ENCODE results near the gene CDR2L. TPM values are rescaled to one million over a fixed set of nuclear protein-coding genes. Genes with fewer than 3 reads are reported as not detected.

The CDR2L gene
- total RNA-seq = 23.6 and 24.8 TPM in 2 replicates

GRCh38 chr17:74987418-74987908 lies at the start of gene CDR2L:
CDR2L (plus strand) TSS chr17:74987632; CDS start chr17:74988044, 412 bp downstream.

GRCh38 chr17:74972107-74972972 lies 15.1 kb upstream of the CDR2L start, which contains the start of gene HID1:
HID1 (minus strand) TSS chr17:74972759; CDS start chr17:74972656, 103 bp downstream.

GRCh38 chr17:75012346-75013091 lies 25.1 kb downstream of the CDR2L start, which contains the start of gene MRPL58:
MRPL58 (plus strand) TSS chr17:75012670; CDS start chr17:75012687, 17 bp downstream.

GRCh38 chr17:75046407-75047289 lies 59.2 kb downstream of the CDR2L start, which contains the start of the genes ATP5PD and KCTD2:
ATP5PD (minus strand) TSS chr17:75046969; CDS start chr17:75042650, 4,319 bp downstream.
KCTD2 (plus strand) TSS chr17:75047225; CDS start chr17:75047251, 26 bp downstream.

Other genes with a start within 250 kb of the CDR2L start
- 16.2 and 18.1 TPM in 2 replicates for gene NHERF1, start 239.0 kb upstream of the CDR2L start, total RNA-seq
- gene NAT9, start 211.3 kb upstream of the CDR2L start, total RNA-seq = 28.0 and 54.7 TPM in 2 replicates
- not detected in 2 replicates for gene GRIN2C, start 127.7 kb upstream of the CDR2L start, total RNA-seq
- 7.4 and 25.8 TPM in 2 replicates for gene FDXR, start 114.6 kb upstream of the CDR2L start, total RNA-seq
- not detected in 2 replicates for gene FADS6, start 94.0 kb upstream of the CDR2L start, total RNA-seq
- not detected in 2 replicates for gene USH1G, start 64.4 kb upstream of the CDR2L start, total RNA-seq
- gene OTOP2, start 63.4 kb upstream of the CDR2L start, total RNA-seq = not detected in 2 replicates
- not detected in 2 replicates for gene OTOP3, start 51.7 kb upstream of the CDR2L start, total RNA-seq
- 0.18 and 0.81 TPM in 2 replicates for gene HID1, start 14.9 kb upstream of the CDR2L start, total RNA-seq
- 27.1 and 29.5 TPM in 2 replicates for gene MRPL58, start 25.0 kb downstream of the CDR2L start, total RNA-seq
- gene ATP5PD, start 59.3 kb downstream of the CDR2L start, total RNA-seq = 271 and 283 TPM in 2 replicates
- gene KCTD2, start 59.6 kb downstream of the CDR2L start, total RNA-seq = 12.8 and 24.3 TPM in 2 replicates
- gene SLC16A5, start 100.3 kb downstream of the CDR2L start, total RNA-seq = 4.4 and 5.8 TPM in 2 replicates
- gene ARMC7, start 122.3 kb downstream of the CDR2L start, total RNA-seq = 3.2 and 5.8 TPM in 2 replicates
- 70.3 and 89.7 TPM in 2 replicates for gene NT5C, start 144.1 kb downstream of the CDR2L start, total RNA-seq
- gene JPT1, start 166.9 kb downstream of the CDR2L start, total RNA-seq = 100 and 157 TPM in 2 replicates
- 67.1 and 67.9 TPM in 2 replicates for gene SUMO2, start 195.3 kb downstream of the CDR2L start, total RNA-seq
- 19.1 and 27.9 TPM in 2 replicates for gene NUP85, start 218.0 kb downstream of the CDR2L start, total RNA-seq

Measured in cardiac atrium fibroblast (primary cell).